Fibroblast of skin of left quadriceps (primary cell): ENCODE data around the gene LIN52.
A peak's percentile ranks its signal among the peaks of the same experiment; 100 is the strongest.

ENCODE experiments used
- DNase-seq, 2 experiments: peaks; one replicate each; pipeline ENCODE4 v3.0.0-alpha.2; 2013; ENCODE audit warnings: low read depth in 2 of 2

The LIN52 gene, protein sequence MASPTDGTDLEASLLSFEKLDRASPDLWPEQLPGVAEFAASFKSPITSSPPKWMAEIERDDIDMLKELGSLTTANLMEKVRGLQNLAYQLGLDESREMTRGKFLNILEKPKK

DNA sequence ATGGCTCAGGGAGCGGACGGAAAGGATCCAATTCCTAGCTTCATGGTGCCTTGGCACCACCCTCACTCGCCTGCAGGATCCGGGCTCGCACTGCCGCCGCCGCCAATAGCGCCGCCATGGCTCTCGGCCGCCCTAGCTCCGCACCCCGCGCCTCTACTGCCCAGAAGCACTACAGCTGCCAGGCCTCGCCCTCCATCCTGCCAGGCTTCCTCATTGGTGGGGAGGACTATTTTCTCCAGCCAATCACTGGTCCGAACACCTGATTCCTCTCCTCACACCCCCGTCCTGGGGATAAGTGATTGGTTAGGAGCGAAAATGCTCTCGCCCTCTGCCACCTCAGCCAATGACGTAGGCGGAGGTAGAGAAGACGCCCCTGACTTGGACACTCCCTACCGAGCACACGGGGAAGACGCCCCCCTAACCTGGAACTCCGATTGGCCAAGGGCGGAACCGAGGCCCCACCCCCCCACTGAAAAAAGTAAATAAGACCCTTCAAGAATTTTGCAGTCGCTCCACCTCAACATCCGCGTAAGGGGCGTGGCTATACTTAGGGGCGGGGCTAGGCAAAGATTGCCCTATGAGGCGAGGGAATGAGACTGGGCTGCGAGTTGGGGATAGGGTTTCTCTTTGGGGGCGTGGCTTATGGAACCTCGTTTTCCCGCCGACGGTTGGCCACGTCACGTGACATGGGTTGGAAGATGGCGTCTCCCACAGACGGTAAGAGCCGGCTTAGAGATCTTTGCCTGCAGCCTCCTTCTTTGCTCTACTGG, at the start of gene LIN52, which contains the start of gene ALDH6A1:
TSS of gene LIN52 (plus strand) at position 680 of the 770 bp plus-strand sequence. CDS start at position 699, 19 bp downstream.
TSS of gene ALDH6A1 (minus strand) at position 177 of the 770 bp plus-strand sequence. CDS start at position 118, 59 bp downstream.
- DNase-seq: peak; percentile 100

GRCh38 chr14:74035556-74035955, 49.2 kb upstream of the LIN52 start:
- DNase-seq: peak in 1 of 2 experiments; percentile 7

- DNase-seq: peak in 1 of 2 experiments; percentile 23
Measured at GRCh38 chr14:74038020-74038859, 46.5 kb upstream of the LIN52 start.

- no peak for DNase-seq
Measured at GRCh38 chr14:74042296-74042695, 42.5 kb upstream of the LIN52 start.

DNA sequence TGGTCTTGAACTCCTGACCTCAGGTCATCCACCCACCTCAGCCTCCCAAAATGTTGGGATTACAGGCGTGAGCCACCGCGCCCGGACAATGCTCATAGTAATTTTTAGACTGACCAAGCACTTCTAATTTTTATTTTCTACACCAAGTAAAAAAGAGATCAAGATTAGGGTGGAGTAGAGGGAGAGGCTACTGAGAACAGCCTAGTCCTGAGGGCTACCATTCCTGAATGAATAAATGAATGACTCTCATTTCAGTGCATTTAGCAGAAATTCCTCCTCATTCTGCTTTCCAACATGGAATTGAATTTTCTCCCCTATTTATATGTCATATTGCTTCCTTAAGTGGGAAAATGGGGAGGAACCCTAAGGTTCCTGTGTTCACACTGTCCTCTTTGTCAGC, 39.2 kb upstream of the LIN52 start:
- DNase-seq: no peak

DNA sequence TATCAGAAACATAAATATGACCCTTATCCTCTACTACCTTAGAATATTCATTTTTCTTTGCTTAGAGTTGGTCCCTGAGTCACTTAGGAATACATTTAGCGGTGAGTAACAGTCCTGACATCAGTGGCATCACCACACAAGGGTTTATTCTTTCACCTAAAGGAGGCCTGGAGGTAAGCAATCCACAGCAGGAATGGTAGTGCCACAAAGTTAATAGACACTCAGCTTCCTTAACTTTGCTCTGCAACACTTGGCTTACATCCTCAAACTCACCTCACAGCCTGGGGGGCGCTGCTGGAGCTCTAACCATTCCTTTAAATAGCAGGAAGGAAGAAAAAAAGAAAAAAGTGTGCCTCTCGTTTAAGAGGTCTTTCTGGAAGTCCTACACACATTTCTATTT, 36.5 kb upstream of the LIN52 start:
- no peak for DNase-seq

GRCh38 chr14:74049876-74050495, 34.8 kb upstream of the LIN52 start:
- no peak for DNase-seq

DNA sequence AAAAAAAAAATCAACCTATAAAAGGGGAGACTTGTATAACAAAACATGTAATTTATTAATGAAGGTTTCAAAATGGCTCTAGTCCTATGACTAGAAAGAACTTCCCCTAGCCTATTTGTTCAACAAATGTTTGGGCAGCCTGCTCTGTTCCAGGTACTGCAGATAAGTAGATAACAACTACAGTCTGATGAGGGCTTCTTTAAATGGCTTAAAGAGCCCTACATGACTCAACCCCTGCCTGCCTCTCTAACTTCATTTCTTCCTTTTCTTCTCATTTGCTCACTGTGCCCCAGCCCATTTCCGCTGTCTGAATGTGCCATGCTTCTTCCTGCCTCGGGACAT, 22.0 kb upstream of the LIN52 start:
- no peak for DNase-seq

DNA sequence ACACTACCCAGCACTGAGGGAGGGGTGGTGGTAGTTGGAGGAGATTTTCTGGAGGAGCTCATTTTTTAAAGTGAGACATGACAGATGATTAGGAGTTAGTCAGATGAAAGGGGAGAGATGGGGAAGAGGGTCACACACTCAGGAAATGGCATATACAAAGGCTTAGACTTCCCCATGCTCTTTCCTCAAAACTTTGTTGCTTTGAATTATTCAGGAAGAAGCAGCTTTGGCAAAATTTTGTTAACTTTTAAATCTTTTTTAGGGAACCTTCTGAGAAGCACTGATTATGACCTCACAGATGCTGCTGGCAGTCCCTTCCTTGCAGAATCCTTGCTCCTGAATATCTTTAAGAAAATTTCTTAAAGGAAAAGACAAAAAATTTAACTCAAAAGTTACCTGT, 20.3 kb upstream of the LIN52 start:
- DNase-seq: no peak

DNA sequence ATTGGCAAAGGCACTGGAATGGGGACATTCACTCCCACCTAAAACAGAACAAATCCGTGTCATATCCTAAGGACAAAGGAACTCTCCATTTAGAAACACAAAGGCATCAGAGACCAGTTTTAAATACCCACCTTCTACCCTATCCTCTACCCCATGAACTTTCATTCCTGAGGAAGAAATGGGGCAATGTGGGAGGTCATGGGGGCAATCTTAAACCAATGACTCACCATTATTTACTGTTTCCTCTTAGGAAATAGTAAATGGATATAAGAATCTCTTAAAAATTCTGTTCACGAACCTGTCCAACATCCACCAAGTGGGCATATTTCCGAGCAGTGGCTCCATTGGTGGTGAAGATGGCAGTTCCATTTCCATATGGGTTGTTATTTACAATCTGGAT, 19.9 kb upstream of the LIN52 start:
- DNase-seq: no peak

- DNase-seq: no peak
Measured at GRCh38 chr14:74065746-74066575, 18.8 kb upstream of the LIN52 start.

GRCh38 chr14:74077401-74077800, 7.4 kb upstream of the LIN52 start:
- DNase-seq: no peak

- DNase-seq: no peak
Measured at GRCh38 chr14:74080820-74081460, 3.8 kb upstream of the LIN52 start.

DNA sequence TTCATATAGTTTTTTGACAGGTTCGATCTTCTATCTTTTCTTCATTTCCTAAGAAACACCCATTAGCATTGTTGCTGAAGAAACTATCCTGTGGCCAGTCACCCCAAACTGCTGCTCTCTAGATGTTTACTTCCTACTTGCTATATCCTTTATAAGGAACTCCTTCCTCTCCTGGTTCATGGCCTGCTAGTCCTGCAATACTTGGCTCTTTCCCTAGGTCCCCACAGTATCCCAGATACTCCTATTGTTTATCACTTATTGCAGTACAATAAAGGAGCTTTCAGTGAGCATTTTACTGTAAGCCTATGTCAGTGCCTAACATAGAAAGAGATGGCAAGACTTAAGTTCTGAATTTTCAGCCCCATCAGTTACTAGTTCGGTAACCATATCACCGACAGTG, 3.3 kb upstream of the LIN52 start:
- DNase-seq: no peak

DNA sequence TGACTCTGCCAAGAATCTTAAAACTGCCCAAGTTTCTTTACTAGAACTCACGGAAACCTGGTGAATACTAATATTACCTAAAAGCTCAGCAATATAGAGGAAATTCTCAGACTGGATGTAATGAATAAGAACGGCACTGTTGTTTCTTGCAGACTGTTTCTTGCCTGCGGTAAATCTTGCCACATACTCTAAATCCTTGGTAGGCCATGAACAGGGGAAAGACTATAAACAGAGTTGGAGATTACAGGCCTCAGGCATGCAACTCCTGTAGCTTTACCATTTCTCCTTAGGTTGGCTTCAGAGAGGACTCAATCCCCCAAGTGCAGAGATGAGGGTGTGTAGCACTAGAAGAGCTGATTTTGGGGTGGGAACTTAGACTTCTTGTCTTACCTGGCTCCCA, 1.6 kb upstream of the LIN52 start:
- no peak for DNase-seq

GRCh38 chr14:74083784-74084276, 926 bp upstream of the LIN52 start:
- no peak for DNase-seq

DNA sequence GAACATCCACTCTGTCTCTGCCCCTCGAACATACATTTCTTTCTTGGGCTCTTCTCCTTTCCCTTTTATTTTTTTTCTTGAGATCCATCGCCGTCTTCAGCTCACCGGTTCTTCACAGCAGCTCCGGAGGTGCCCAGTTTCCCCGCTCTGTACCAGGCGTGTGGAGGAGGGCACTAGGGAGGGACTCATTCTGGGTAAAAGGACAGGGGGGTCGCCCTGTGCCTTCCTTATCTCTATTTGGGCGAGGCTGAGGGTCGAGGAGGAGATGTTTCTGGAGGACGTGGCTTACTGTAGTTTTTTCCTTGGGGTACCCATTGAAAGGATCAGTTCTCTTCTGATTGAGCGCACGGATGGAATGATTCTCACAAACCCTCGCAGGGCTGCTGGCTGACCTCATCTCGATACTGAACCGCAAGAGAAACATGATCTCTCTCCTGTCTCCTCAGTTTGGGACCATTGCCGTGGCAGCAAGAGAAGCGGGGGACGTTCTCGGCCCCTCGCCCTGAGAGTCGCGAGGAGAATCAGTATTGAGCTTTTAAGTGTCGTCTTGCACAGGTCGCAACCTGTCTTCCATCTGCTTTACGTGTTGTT, 386 bp downstream of the LIN52 start:
- no peak for DNase-seq

DNA sequence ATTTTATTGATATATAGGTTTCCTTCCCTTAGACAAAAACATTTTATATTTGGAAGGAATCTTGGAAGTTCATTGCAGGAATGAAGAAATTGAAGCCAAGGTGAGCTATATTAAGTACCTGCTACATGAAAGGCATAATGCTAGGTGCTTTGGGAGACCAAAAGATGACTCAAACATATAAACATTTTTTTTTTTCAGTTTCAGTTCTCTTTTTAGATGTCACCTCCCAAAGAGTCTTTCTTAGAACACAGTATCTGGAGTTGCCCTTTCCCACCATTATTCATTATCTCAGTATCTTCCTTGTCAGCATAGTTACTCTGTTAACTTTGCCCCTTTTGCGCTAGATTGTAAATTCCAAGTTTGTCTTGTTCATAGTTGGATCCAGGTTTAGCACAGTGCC, 1.1 kb downstream of the LIN52 start:
- DNase-seq: no peak

- no peak for DNase-seq
Measured at GRCh38 chr14:74089251-74090020, 4.7 kb downstream of the LIN52 start.

GRCh38 chr14:74105381-74105780, 20.6 kb downstream of the LIN52 start:
- DNase-seq: no peak
